Spleen (tissue), 11 donors: ENCODE results near the gene AHI1. TPM values are rescaled to one million over a fixed set of nuclear protein-coding genes. Genes with fewer than 3 reads are reported as not detected.
A peak's percentile ranks its signal among the peaks of the same experiment; 100 is the strongest.

Source experiments
- DNase-seq: peaks from one replicate; pipeline ENCODE4 v3.0.0-alpha.2; 2020
- H3K27ac ChIP-seq, 8 donors: fragments of 200-600 bp; sonication (generic) in 7 of 8; 1 replicate in 4 of 8; 2 replicates in 4 of 8; pipeline versions ENCODE4 v1.5.0 to v1.8.0; 2016 to 2021; ENCODE audit warnings: inconsistent platforms in 4 of 8, mild to moderate bottlenecking in 4 of 8, moderate library complexity in 1 of 8
- H3K27me3 ChIP-seq, 7 donors: fragments of 200-600 bp; sonication (generic) in 6 of 7; replicated peaks in 1 of 7; 1 replicate in 4 of 7; 2 replicates in 3 of 7; pipeline versions ENCODE4 v1.5.0 to v1.8.0; 2016 to 2021; ENCODE audit warnings: inconsistent platforms in 3 of 7, mild to moderate bottlenecking in 1 of 7
- H3K36me3 ChIP-seq, 6 donors: fragments of 200-600 bp; sonication (generic) in 5 of 6; 1 replicate in 4 of 6; 2 replicates in 2 of 6; pipeline versions ENCODE4 v1.5.0 to v1.8.0; 2016 to 2021; ENCODE audit warnings: inconsistent platforms in 2 of 6
- H3K4me1 ChIP-seq, 6 donors: fragments of 200-600 bp; sonication (generic) in 5 of 6; 1 replicate in 3 of 6; 2 replicates in 3 of 6; pipeline versions ENCODE4 v1.5.0 to v1.8.0; 2016 to 2021; ENCODE audit warnings: inconsistent platforms in 3 of 6
- H3K4me3 ChIP-seq, 8 donors: fragments of 200-600 bp; sonication (generic) in 7 of 8; 1 replicate in 4 of 8; 2 replicates in 4 of 8; pipeline versions ENCODE4 v1.5.0 to v1.8.0; 2016 to 2021; ENCODE audit warnings: inconsistent platforms in 4 of 8, mild to moderate bottlenecking in 4 of 8, moderate library complexity in 2 of 8
- H3K9me3 ChIP-seq, 8 donors: fragments of 200-600 bp; sonication (generic) in 7 of 8; 1 replicate in 4 of 8; 2 replicates in 4 of 8; pipeline versions ENCODE4 v1.5.0 to v1.8.0; 2016 to 2021; ENCODE audit warnings: inconsistent platforms in 4 of 8
- CTCF ChIP-seq, 11 experiments: fragments of 200-600 bp in 7 of 11; fragments of 450-650 bp in 4 of 11; sonication (generic) in 4 of 11; IDR thresholded peaks in 8 of 11; conservative IDR thresholded peaks in 3 of 11; 1 replicate in 7 of 11; 2 replicates in 4 of 11; pipeline versions ENCODE4 v1.4.0 to v1.8.0; 2016 to 2021; ENCODE audit warnings: antibody characterized with exemption in 11 of 11, inconsistent platforms in 4 of 11, mild to moderate bottlenecking in 1 of 11
- POLR2A ChIP-seq, 3 donors: fragments of 450-650 bp; IDR thresholded peaks; one replicate each; pipeline ENCODE4 v1.5.1; 2017; ENCODE audit warnings: antibody characterized with exemption in 3 of 3, mild to moderate bottlenecking in 1 of 3
- POLR2AphosphoS5 ChIP-seq, 3 donors: sonication (generic); formaldehyde crosslinking; IDR thresholded peaks; one replicate each; pipeline ENCODE4 v1.5.1; 2017; ENCODE audit warnings: antibody characterized with exemption in 3 of 3
- WGBS, 5 donors: extraction: QIAGEN DNeasy Blood & Tissue Kit in 3 of 5; methylation state at CpG; one replicate each; pipeline versions ENCODE4 v1.1.5 to v1.1.7; 2013 to 2018; 5-methylcytosine and 5-hydroxymethylcytosine counted together
- intact Hi-C: fragments of 100-400 bp; cut with DNase I; formaldehyde crosslinking; loops from one replicate; pipeline ENCODE4 v1.15.0; 2023; ENCODE audit warnings: low total_unique reads
- polyA plus RNA-seq, 3 donors: library from polyadenylated mRNA; stranded (reverse); fragments of 200-250 nt; gene quantifications; one replicate each; pipeline ENCODE4 v1.2.1, GENCODE V29; 2013
- total RNA-seq, 7 donors: library from RNA; depleted of rRNA in 3 of 7; stranded (reverse); fragments of >200 nt in 3 of 7; fragmentation: NEBNext Ultra II Directional in 4 of 7; extraction: Animal tissue kit (Norgen Biotek cat#: 25700) in 4 of 7; gene quantifications; one replicate each; pipeline versions ENCODE4 v1.1.0 to v1.2.1, GENCODE V29; 2016 to 2021
- donor health status: healthy with polysubstance abuse.
- donor health status: DM: no; HTN: no; CAD: no; lungs with moderate emphysema.
- donor health status: DM: no; HTN: no; CAD: no.
- donor health status: Bipolar disorder and iron deficiency.
- donor health status: healthy.
- donor health status: DM: no; HTN: no; CAD: no.
- donor health status: DM: yes; HTN: yes; CAD: no.

AHI1 gene
- total and polyA plus RNA-seq, 10 donors: 3.6 to 21.8 (median 16.9) TPM

- peak overlapping the region in 1 of 8 donors; percentile 1 for H3K4me3 ChIP-seq
- no peak for DNase-seq
- no peaks in the 10 kb centered on the region for H3K9me3 ChIP-seq
- intact Hi-C loops: no loop called here
- no peaks in the 10 kb centered on the region for H3K27me3 ChIP-seq
- TF ChIP-seq POLR2A (IDR thresholded peaks at IDR 0.05) (no peak), POLR2AphosphoS5 (IDR thresholded peaks at IDR 0.05) (no peak), CTCF (IDR thresholded peaks at IDR 0.05 in 8 of 11, conservative IDR thresholded peaks at IDR 0.05 in 3 of 11) (no peak)
- peaks cover 0 to 22% (median 5%) of the 10 kb centered on the region in 6 donors for H3K4me1 ChIP-seq
- no peak overlapping the region for H3K27ac ChIP-seq
- H3K36me3 ChIP-seq: peaks cover 0 to 34% (median 0%) of the 10 kb centered on the region in 6 donors
- WGBS, 5 donors: 36 to 66% (median 45%) methylated on average over 8 of the region's 8 CpGs
These were observed 57.3 kb downstream of the AHI1 start for GRCh38 chr6:135440087-135440792.

DNA sequence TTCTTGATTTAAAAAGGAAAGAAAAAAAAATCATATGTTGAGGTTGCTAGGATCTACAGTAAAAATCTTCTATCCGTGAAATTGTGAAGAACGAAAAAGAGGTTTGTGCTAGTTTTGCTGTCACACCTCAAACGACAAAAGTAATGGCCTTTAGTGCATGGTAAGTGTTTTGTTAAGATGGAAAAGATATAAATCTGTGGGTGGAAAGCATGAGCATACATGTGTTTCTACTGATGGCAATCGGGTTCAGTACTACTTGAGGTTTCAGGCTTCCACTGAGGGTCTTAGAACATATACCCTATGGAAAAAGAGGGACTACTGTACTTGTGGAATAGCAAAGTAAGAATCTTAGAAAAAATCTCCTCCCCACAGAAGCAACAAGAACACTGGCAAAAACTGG is 58.0 kb downstream of the AHI1 start:
- WGBS, 5 donors: 65 to 78% (median 74%) methylated on average over 4 of the region's 4 CpGs

GRCh38 chr6:135438907-135439535 is 58.5 kb downstream of the AHI1 start:
- Histone ChIP-seq H3K4me1 (peaks cover 0 to 29% (median 5%) of the 10 kb centered on the region in 6 donors), H3K36me3 (peaks cover 0 to 40% (median 0%) of the 10 kb centered on the region in 6 donors), H3K27me3 (no peaks in the 10 kb centered on the region), H3K27ac (no peak overlapping the region), H3K4me3 (no peak overlapping the region), H3K9me3 (no peaks in the 10 kb centered on the region)
- DNase-seq: no peak
- TF ChIP-seq POLR2A (IDR thresholded peaks at IDR 0.05) (no peak), POLR2AphosphoS5 (IDR thresholded peaks at IDR 0.05) (no peak), CTCF (IDR thresholded peaks at IDR 0.05 in 8 of 11, conservative IDR thresholded peaks at IDR 0.05 in 3 of 11) (peak in 7 of 11 experiments; percentile 13 to 44 (median 26))
- intact Hi-C loops: no loop called here
- 22 to 44% (median 35%) methylated on average over 3 of the region's 3 CpGs for WGBS, 5 donors

More for the DNA sequence above, 58.0 kb downstream of the AHI1 start:
- H3K27ac ChIP-seq: no peak overlapping the region
- H3K27me3 ChIP-seq: no peaks in the 10 kb centered on the region
- TF ChIP-seq POLR2A (IDR thresholded peaks at IDR 0.05): no peak
- no peak for TF ChIP-seq CTCF (IDR thresholded peaks at IDR 0.05 in 8 of 11, conservative IDR thresholded peaks at IDR 0.05 in 3 of 11)
- no peak for TF ChIP-seq POLR2AphosphoS5 (IDR thresholded peaks at IDR 0.05)
- H3K36me3 ChIP-seq: peaks cover 0 to 38% (median 0%) of the 10 kb centered on the region in 6 donors
- no peak for DNase-seq
- peaks cover 0 to 24% (median 5%) of the 10 kb centered on the region in 6 donors for H3K4me1 ChIP-seq
- intact Hi-C loops: no loop called here
- no peak overlapping the region for H3K4me3 ChIP-seq
- H3K9me3 ChIP-seq: no peaks in the 10 kb centered on the region

GRCh38 chr6:135434991-135435390 is 62.5 kb downstream of the AHI1 start:
- intact Hi-C loops: no loop called here

More at GRCh38 chr6:135434991-135435390, 62.5 kb downstream of the AHI1 start:
- Histone ChIP-seq H3K27me3 (no peaks in the 10 kb centered on the region), H3K4me1 (peaks cover 0 to 25% (median 4%) of the 10 kb centered on the region in 6 donors), H3K4me3 (no peak overlapping the region), H3K36me3 (peaks cover 0 to 35% (median 0%) of the 10 kb centered on the region in 6 donors), H3K9me3 (no peaks in the 10 kb centered on the region), H3K27ac (no peak overlapping the region)
- TF ChIP-seq CTCF (IDR thresholded peaks at IDR 0.05 in 8 of 11, conservative IDR thresholded peaks at IDR 0.05 in 3 of 11) (no peak), POLR2AphosphoS5 (IDR thresholded peaks at IDR 0.05) (no peak), POLR2A (IDR thresholded peaks at IDR 0.05) (no peak)
- DNase-seq: no peak
